Measurements from ENCODE around the gene CPSF6.
"Not testable (repeated sequence)": the region's sequence is repeated elsewhere in the genome, so short reads cannot be mapped to it uniquely, and the experiment has no call there.

Gene CPSF6

DNA sequence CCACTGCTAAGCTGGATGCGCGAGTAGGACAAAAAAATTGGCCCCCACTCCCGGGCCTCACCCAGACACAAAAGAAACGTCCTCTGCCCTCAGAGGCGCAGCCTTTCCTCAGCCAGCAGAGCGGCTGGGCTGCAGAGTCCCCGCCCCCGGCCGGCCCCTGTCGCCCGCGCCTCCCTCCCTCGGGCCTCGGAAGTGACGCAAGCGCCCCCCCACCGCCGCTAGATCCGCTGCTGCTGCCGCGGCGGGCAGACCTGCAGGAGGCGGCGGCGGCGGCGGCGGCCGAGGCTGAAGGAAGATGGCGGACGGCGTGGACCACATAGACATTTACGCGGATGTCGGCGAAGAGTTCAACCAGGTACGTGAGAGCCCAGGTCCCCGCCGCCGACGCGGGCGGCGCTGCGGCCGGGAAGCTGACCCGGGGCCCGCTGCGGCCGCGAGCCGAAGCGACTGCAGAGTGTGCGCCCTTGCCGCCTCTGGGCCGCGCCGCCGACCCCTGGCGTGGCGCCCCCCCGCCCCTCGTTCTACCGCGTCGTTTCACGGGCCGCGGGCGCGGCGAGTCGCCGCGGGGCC lies at the start of gene CPSF6:
Gene CPSF6, plus strand, starts transcription at position 218 of the 570 bp plus-strand sequence. Its CDS starts 78 bp downstream, at position 296.
- DNase-seq: peak; percentile 96

DNA sequence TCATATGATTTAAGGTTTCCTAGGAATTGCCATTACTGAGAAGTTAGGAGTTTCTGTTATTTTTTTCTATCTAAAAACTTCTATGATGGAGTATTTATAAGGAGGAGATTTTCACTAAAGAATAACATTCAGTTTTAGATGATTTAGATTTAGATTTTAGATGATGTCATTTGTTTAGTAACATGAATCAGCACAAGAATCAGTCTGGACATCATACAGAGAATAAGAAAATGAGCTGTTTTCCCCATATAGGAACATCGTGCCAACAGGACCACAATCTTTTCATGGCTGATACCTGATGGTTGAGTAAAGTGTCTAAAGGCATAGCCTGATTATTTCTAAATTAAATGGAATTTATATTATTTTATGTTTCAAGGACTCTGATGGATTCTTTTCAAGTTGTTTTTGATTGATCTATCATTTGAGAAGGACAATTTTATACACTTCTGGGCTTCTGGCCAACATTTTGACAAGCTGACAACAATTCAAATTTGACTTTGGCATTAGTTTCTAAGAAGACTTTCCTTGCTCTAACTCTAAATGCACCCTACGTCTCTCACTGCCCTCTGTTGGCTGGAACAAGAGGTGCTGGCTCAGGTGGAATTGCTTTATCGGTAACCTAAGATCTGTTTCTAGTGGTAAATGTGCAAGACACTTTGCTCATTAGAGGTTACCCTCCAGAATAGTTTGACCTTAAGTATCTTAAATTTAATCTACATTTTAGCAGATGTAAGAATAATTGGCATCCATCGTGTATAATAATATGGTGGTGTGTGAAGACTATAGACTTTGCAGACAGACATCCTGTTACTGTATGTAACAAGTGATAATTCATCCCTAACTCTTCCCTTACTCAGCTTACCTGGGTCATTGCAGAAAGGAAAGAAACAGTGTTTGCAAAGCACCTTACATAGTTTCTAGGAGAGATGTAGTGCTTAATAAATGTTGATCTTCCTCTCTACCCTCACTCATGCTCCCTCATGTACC lies 42.8 kb upstream of the CPSF6 start:
- DNase-seq: no peak

GRCh38 chr12:69199976-69200375 lies 39.4 kb upstream of the CPSF6 start:
- not testable (repeated sequence) for DNase-seq

DNA sequence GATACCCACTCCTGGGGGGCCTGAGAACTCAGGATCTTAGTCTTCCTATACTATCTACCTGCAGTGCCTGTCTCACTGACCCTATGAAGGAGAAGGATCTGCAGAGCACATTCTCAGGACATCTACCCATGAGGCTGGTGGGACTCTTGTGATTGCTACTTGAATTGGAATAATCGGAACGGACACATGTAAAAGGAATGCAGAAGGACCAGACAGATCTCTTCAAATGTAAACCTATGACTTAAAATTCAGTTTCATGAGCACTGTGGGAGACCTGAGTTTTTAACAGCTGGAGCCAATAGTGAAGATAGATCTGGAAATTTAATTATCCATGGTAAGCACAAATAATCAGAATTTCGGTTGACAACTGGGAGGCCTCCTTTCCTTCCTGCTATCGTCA lies 35.2 kb upstream of the CPSF6 start:
- DNase-seq: no peak

DNA sequence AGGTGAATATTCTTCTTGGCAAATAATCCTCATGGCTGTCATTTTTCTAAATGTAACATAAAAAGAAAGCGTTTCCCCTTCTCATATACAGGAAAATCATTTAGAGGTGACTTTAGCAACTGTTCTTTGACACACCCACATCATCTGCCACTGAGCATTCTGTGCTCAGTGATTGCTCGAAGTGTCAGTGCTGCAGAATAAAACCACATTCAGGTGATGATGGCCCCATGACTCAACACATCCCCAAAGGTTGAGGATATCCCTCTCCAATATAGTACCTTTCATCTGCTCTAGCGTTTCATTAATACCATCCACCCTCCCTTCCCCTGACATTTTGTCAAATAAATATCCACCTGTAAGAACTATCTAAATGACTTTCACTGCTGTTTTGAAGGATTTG lies 28.7 kb upstream of the CPSF6 start:
- DNase-seq: no peak

DNA sequence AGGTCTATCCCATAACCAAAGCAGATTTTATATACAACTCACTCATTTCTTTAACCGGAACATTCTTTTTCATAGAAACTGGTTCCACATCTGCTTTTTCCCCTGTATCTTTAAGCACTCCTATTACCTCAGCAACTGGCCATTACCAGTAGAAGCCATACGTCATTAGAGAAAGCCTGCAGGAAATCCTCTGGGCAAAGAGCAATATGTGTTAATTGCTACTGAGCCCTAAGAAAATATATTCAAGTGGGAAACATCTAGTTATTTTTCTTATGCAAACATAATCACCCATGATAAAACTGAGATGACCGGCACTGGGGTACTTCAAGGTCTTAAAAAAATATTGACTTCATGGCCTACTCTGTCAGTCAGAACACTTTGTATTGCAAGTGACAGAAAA lies 28.2 kb upstream of the CPSF6 start:
- DNase-seq: no peak

DNA sequence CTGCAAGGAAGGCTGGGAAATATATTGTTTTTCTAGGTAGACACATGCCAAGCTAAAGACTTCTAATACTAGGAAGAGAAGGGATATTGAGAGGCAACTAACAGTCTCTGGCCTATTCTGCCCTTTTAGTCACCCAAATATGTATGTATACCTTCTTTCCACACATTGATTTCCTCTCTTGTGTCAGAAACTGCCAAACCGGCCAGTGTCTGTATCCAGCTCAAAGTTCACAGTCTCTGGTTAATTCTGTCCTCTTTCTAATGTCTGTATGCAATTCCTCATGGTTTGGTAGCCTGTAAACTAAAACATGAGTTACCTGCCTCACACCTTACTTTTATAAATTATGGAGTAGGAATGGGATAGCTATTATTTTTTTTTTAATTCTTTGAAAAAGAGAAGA lies 25.2 kb upstream of the CPSF6 start:
- no peak for DNase-seq

GRCh38 chr12:69225251-69225910 lies 14.0 kb upstream of the CPSF6 start:
- DNase-seq: no peak

DNA sequence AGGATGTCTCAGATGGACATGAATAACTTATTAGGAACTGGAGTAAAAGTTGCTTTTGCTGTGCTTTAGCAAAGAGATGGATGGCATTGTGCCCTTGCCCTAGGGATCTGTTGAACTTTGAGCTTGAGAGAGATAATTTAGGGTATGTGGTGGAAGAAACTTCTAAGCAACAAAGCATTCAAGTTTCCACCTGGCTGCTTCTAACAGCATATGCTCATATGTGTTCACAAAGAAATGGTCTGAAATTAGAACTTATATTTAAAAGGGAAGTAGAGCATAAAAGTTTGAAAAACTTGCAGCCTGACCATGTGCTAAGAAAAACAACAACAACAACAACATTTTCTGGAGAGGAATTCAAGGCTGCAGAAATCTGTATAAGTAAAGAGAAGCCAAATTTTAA lies 7.9 kb upstream of the CPSF6 start:
- DNase-seq: no peak

- no peak for DNase-seq
Measured at GRCh38 chr12:69238589-69239351, 599 bp upstream of the CPSF6 start.

DNA sequence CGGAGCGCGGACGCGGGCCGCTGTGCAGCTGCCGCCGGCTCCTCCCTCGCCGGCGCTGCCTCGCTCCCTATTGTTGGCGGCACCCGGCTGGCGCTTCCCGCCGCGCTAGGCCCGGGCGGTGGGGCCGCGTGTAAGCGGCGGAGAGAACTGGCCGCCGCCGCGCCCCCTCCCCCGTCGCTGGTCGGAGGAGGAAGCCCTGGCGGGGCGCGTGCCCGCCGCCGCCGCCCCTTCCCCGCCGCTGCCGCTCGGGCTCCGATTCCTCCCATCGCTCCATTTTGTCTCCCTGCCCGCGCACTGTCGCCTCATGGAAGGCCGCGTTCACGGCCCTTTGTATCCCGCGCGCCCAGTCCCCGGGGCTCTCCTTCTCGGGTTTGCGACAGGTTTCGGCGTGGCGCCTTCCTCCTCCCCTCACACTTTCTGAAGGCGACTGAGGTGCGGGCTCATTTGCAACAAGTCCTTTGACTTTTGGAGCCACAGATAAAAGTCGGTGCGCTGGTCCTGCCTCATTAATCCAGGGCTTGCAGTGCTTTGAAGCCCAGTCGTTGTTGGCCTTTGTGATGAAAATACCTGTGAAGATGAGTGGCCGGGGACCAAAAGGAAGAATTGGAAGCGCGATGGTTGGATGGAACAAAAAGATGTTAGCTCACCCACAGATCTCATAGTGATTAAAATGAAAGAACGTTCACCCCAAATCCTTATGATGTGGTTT lies 707 bp downstream of the CPSF6 start:
- DNase-seq: peak; percentile 40 to 57

- peak; percentile 24 to 42 for DNase-seq
Measured at GRCh38 chr12:69240631-69240995, 1.2 kb downstream of the CPSF6 start.

DNA sequence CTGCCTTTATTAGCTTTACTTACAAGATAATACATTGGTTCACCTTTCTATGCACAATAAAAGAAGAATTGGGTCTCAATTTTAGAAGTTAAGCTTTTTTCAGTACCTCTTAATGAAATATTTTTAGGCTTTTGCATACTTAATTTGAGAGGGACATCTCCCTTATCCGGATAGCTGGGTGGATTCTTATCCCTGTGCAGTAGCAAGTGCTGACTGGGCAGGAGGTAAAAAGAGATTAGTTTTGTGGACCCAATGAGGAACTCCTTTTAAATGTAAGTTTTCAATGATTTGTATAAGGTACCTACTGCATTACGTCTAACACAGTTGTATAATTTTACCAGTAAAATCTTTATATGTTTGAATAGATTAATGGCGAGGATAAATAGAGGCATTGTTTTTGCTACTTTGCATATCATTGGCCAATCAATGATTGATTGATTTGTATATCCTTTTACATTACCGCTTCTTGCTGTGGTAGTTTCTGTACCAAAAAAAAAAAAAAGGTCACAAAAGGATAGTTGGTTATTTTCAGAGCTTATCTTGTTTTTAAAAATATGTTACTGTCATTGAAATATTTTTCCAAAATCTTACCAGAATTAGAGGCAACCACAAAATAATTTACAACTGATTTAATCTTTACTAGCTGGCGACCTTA lies 2.2 kb downstream of the CPSF6 start:
- no peak for DNase-seq

DNA sequence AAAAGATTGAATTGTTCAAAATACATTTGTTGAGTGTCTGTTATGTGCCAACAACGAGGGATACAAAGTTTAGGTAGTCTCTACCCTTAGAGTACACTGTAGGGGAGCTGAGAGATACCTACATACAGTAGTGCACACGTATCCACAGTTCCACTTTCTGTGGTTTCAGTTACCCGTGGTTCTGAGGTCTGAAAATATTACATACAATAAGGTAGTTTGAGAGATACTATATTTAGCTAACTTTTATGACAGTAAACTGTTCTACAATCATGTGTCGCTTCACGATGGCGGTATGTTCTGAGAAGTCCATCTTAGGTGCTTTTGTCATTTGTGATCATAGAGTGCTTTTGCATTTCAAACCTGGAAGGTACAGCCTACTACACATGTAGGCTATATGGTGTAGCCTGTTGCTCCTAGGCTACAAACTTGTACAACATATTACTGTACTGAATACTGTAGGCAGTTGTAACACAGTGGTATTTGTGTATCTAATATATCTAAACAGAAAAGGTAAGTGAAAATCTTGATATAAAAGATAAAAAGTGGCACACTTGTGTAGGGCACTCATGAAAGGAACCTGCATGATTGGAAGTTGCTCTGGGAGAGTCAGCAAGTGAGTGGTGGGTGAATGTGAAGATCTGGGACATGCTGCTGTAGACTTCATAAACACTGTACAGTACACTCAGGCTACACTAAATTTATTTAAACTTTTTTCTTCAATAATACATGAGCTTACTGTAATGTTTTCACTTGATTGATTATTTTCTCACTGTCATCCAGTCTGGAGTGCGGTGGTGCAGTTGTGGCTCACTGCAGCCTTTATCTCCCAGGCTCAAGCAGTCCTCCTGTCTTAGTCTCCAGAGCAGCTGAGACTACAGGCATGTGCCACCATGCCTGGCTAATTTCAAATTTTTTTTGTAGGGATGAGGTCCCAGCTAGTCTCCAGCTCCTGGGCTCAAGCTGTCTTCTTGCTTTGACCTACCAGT lies 4.0 kb downstream of the CPSF6 start:
- no peak for DNase-seq

GRCh38 chr12:69247268-69248018 lies 8.1 kb downstream of the CPSF6 start:
- DNase-seq: no peak

- DNase-seq: no peak
Measured at GRCh38 chr12:69252033-69252432, 12.7 kb downstream of the CPSF6 start.

- DNase-seq: no peak
Measured at GRCh38 chr12:69254046-69254445, 14.7 kb downstream of the CPSF6 start.

DNA sequence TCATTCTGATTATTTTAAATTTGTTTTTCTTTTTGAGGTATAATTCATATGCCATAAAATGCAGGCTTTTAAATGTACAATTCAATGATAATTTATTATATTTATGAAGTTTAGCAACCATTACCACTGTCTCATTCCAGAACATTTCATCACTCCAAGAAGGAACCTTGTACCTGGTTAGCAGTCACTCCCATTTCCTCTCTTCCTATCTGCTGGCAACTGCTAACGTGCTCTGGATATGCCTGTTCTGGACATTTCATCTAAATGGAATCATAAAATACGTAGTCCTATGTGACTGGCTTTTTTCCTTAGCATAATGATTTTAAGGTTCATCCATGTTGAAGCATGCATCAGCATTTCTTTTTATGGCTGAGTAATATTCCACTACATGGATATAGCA lies 15.5 kb downstream of the CPSF6 start:
- DNase-seq: no peak

DNA sequence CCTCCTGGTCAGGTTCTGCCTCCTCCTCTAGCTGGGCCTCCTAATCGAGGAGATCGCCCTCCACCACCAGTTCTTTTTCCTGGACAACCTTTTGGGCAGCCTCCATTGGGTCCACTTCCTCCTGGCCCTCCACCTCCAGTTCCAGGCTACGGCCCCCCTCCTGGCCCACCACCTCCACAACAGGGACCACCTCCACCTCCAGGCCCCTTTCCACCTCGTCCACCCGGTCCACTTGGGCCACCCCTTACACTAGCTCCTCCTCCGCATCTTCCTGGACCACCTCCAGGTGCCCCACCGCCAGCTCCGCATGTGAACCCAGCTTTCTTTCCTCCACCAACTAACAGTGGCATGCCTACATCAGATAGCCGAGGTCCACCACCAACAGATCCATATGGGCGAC lies 19.3 kb downstream of the CPSF6 start:
- no peak for DNase-seq

Measured in activated CD4-positive, alpha-beta T cell treated with anti-CD3 and anti-CD28 coated beads, Interleukin-2, amount 50 U/mL, for 48 hours (primary cell).